ENCODE data around the gene GSK3B.

- TF ChIP-seq CTCF (IDR thresholded peaks at IDR 0.05) (no peak), POLR2A (IDR thresholded peaks at IDR 0.05) (no peak)
Observed at GRCh38 chr3:120130656-120131055, 36.4 kb upstream of the GSK3B start.
